GM12892 (cell line): ENCODE results near the gene SH2D6.

ENCODE experiments used
- DNase-seq: peaks from one replicate; pipeline ENCODE4 v3.0.0; 2011; ENCODE audit not compliant: insufficient read length
- FAIRE-seq: peaks from 2 replicates; lab custom pipeline; 2011; peaks lifted over from hg19 to GRCh38; lab: Jason Lieb, UNC
- POLR2A ChIP-seq: IDR thresholded peaks from 2 replicates; pipeline ENCODE4 v1.6.1; 2011; ENCODE audit warnings: low read depth, low read length, control low read depth
- POLR2AphosphoS5 ChIP-seq: IDR thresholded peaks from 2 replicates; pipeline ENCODE4 v1.6.1; 2011; ENCODE audit warnings: low read depth, low read length, control low read depth
- TAF1 ChIP-seq: IDR thresholded peaks from 2 replicates; pipeline ENCODE4 v1.6.1; 2011; ENCODE audit warnings: low read depth, mild to moderate bottlenecking, control low read depth, low read length, borderline replicate concordance

The SH2D6 gene

DNA sequence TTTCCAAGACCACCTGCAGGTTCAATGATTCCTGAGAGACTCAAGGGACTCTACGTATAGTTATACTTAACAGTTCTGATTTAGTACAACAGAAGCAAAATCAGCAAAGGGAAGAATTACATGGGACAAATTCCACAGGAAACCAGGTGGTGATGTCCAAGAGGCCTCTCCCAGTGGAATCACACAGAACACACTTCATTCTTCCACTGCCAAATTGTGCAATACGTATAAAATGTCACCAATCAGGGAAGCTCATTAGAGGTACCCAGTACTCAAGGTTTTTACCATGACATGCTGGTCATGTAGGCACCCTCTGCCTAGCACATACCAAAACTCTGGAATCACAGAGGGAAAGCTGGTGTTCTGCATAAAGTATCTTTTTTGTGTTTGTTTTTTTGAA, 30.8 kb upstream of the SH2D6 start:
- TF ChIP-seq TAF1, result no peak
- no peak for TF ChIP-seq POLR2AphosphoS5
- no peak for TF ChIP-seq POLR2A
- no peak for FAIRE-seq
- DNase-seq, result no peak

GRCh38 chr2:85388878-85389538, 29.5 kb upstream of the SH2D6 start:
- DNase-seq, result no peak
- no peak for FAIRE-seq
- TF ChIP-seq TAF1 (no peak), POLR2AphosphoS5 (no peak), POLR2A (no peak)

DNA sequence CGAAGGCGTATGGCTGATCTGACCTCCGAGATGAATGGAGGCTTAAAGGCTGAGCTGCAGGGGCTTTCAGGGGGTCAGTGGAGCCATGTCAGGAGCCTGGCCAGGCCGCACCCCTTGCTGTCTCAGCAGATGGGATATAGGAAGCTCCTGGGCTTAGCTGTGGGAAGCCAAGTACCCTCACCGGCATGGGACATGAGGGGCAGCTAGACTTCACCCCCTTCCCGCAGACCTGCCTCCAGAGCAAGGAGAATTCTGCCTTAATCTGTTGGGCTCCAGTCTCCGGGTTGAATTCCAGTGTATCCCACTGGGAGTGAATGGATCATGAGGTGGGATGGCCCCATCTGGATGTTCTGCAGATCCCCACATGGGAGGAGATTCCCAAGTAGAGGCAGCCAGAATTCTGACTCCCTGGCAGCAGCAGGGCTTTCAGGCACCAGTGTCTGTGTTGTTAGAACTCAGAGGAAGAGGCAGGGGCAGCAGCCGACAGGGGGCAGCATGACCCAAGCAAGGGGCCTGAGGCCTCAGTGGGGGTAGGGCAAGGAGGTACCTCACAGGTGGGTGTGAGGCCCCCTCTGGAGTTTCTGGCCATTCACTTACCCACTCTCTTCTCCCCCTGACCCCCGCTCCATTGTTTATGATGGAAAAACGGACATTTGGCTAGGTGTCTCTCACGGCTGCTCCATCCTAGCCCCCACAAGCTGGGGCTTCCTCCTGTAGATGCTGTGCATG, 27.4 kb upstream of the SH2D6 start:
- TF ChIP-seq POLR2A (no peak), TAF1 (no peak), POLR2AphosphoS5 (no peak)
- DNase-seq, result peak; percentile 51
- peak; percentile 33 for FAIRE-seq

GRCh38 chr2:85393836-85394235, 24.7 kb upstream of the SH2D6 start:
- DNase-seq (no peak), FAIRE-seq (no peak)
- TF ChIP-seq POLR2A, result no peak
- TF ChIP-seq TAF1, result no peak
- no peak for TF ChIP-seq POLR2AphosphoS5

- DNase-seq, result no peak
- no peak for FAIRE-seq
- TF ChIP-seq POLR2A, result no peak
- no peak for TF ChIP-seq TAF1
- no peak for TF ChIP-seq POLR2AphosphoS5
Measured at GRCh38 chr2:85394261-85394681, 24.2 kb upstream of the SH2D6 start.

DNA sequence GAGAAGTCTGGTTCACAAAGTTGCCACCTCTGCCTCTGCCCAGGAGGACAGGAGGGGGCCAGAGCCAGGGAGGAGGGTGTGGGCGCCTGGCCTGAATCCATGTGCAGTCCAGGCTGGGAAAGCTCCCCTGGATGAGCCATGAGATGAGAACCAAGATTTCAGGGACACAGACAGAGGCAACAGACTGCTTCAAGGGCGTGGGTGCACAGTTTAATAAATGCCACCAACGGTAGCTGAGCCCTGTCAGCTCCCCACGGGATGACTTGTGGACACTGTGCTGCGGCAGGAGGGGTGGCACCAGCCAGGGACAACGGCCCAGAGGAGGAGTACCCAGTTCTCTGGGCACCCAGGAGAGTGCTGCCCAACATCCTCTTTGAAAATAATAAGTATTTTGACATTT, 23.5 kb upstream of the SH2D6 start:
- TF ChIP-seq POLR2A (no peak), POLR2AphosphoS5 (no peak), TAF1 (no peak)
- FAIRE-seq, result no peak
- no peak for DNase-seq

- FAIRE-seq (no peak), DNase-seq (no peak)
- TF ChIP-seq POLR2A (no peak), TAF1 (no peak)
Measured at GRCh38 chr2:85395912-85396475, 22.5 kb upstream of the SH2D6 start.

- DNase-seq, result no peak
- TF ChIP-seq POLR2A (no peak), TAF1 (no peak)
- no peak for FAIRE-seq
Measured at GRCh38 chr2:85396531-85397470, 21.7 kb upstream of the SH2D6 start.

GRCh38 chr2:85397925-85398331, 20.6 kb upstream of the SH2D6 start:
- TF ChIP-seq POLR2A (no peak), TAF1 (no peak), POLR2AphosphoS5 (no peak)
- FAIRE-seq (no peak), DNase-seq (no peak)

- no peak for DNase-seq
- no peak for FAIRE-seq
- TF ChIP-seq POLR2A (no peak), POLR2AphosphoS5 (no peak), TAF1 (no peak)
Measured at GRCh38 chr2:85398426-85399182, 19.9 kb upstream of the SH2D6 start.
